IPS DF 6.9 (cell line): ENCODE data around the gene SLC16A5.

Experiments
- DNase-seq: peaks from one replicate; pipeline ENCODE4 v3.0.0-alpha.2; 2013; ENCODE audit warnings: low read depth, low spot score
- H3K27ac ChIP-seq: one replicate; pipeline ENCODE4 v1.5.1; 2013; ENCODE audit warnings: low read length, control low read depth
- H3K27me3 ChIP-seq: 2 replicates; pipeline ENCODE4 v1.6.1; 2013; ENCODE audit warnings: mild to moderate bottlenecking, low read length; ENCODE audit not compliant: control insufficient read depth, insufficient read depth
- H3K36me3 ChIP-seq: 2 replicates; pipeline ENCODE4 v1.6.1; 2013; ENCODE audit warnings: low read length; ENCODE audit not compliant: control insufficient read depth, insufficient read depth
- H3K4me1 ChIP-seq: 2 replicates; pipeline ENCODE4 v1.6.1; 2013; ENCODE audit warnings: low read length; ENCODE audit not compliant: control insufficient read depth, insufficient read depth
- H3K4me3 ChIP-seq: 2 replicates; pipeline ENCODE4 v1.5.1; 2013; ENCODE audit warnings: mild to moderate bottlenecking, low read length
- H3K9me3 ChIP-seq: 2 replicates; pipeline ENCODE4 v1.6.1; 2013; ENCODE audit warnings: low read length, inconsistent platforms; ENCODE audit not compliant: control insufficient read depth, insufficient read depth
- WGBS: extraction: QIAGEN DNeasy Blood & Tissue Kit; methylation state at CpG from one replicate; pipeline ENCODE4 v1.1.7; 2013; ENCODE audit warnings: mixed read lengths, missing lambda C conversion rate; ENCODE audit not compliant: insufficient read length, insufficient coverage; 5-methylcytosine and 5-hydroxymethylcytosine counted together

Gene SLC16A5

GRCh38 chr17:75074532-75074931, 13.2 kb upstream of the SLC16A5 start:
- WGBS = no CpG with 5 or more reads among the region's 14 CpGs
- no peaks in the 10 kb centered on the region for H3K36me3 ChIP-seq
- DNase-seq = no peak

GRCh38 chr17:75075597-75076336, 12.0 kb upstream of the SLC16A5 start:
- H3K27ac ChIP-seq = no peak overlapping the region
- no peaks in the 10 kb centered on the region for H3K9me3 ChIP-seq
- no CpG with 5 or more reads among the region's 4 CpGs for whole genome bisulfite sequencing
- H3K4me3 ChIP-seq = no peak overlapping the region
- peaks cover 3% of the 10 kb centered on the region; the same call in 1 of the 2 replicates for H3K4me1 ChIP-seq
- H3K27me3 ChIP-seq = no peaks in the 10 kb centered on the region
- DNase-seq = no peak
- H3K36me3 ChIP-seq = no peaks in the 10 kb centered on the region

More at GRCh38 chr17:75074532-75074931, 13.2 kb upstream of the SLC16A5 start:
- H3K27ac ChIP-seq = no peak overlapping the region
- peaks cover 3% of the 10 kb centered on the region; the same call in 1 of the 2 replicates for H3K4me1 ChIP-seq
- H3K27me3 ChIP-seq = no peaks in the 10 kb centered on the region
- no peak overlapping the region for H3K4me3 ChIP-seq
- H3K9me3 ChIP-seq = no peaks in the 10 kb centered on the region

- H3K27me3 ChIP-seq = no peaks in the 10 kb centered on the region
- no peaks in the 10 kb centered on the region for H3K36me3 ChIP-seq
- no peak for DNase-seq
- H3K9me3 ChIP-seq = no peaks in the 10 kb centered on the region
- H3K27ac ChIP-seq = no peak overlapping the region
- no CpG with 5 or more reads among the region's 30 CpGs for WGBS
- no peak overlapping the region for H3K4me3 ChIP-seq
- H3K4me1 ChIP-seq = peaks cover 3% of the 10 kb centered on the region; the same call in 1 of the 2 replicates
These were observed 10.7 kb upstream of the SLC16A5 start for GRCh38 chr17:75077072-75077495.

- WGBS = no CpG with 5 or more reads among the region's 53 CpGs
- no peaks in the 10 kb centered on the region for H3K27me3 ChIP-seq
- no peak overlapping the region for H3K27ac ChIP-seq
- no peaks in the 10 kb centered on the region for H3K36me3 ChIP-seq
- no peaks in the 10 kb centered on the region for H3K9me3 ChIP-seq
- no peak for DNase-seq
- peaks cover 6% of the 10 kb centered on the region; the same call in 1 of the 2 replicates for H3K4me1 ChIP-seq
- no peak overlapping the region for H3K4me3 ChIP-seq
These were observed 10.1 kb upstream of the SLC16A5 start for GRCh38 chr17:75077496-75078283.

DNA sequence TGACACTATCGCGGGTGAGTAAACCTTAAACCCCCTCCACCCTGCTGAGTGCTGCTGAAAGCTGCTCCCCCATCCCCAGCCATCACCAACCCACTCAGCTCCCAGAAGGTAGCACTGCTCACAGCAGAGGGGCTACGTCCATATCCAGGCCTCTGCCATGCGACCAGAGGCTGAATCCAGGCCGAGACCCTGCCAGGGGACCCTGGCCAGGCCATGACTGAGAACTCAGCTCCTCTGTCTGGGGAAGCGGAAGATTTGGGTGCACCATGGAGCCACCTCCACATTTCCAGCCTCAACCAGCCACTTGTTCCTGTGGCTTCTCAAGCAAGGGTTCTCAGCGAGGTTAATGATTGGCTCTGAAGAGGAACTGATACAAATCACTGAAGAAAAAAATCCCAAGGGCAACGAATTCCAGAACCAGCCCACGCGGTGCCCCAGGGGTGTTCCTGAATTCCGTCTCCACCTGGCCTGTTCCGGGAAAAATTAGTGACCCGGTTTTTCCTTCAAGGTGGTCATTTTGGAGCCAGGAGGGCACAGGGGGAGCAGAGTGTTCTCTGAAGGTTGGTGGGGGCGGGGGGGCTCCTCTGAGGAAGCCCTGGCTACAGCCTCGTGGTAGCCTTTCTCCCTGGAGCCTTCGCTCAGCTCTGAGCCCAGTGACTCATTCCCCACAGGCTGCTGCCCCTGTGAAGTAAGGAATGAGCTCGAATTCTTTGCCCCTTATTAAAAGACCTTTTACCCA, 9.3 kb upstream of the SLC16A5 start:
- H3K27me3 ChIP-seq = no peaks in the 10 kb centered on the region
- H3K36me3 ChIP-seq = no peaks in the 10 kb centered on the region
- H3K4me3 ChIP-seq = no peak overlapping the region
- no peak overlapping the region for H3K27ac ChIP-seq
- no peak for DNase-seq
- peaks cover 6% of the 10 kb centered on the region; the same call in 1 of the 2 replicates for H3K4me1 ChIP-seq
- no peaks in the 10 kb centered on the region for H3K9me3 ChIP-seq
- no CpG with 5 or more reads among the region's 17 CpGs for WGBS

GRCh38 chr17:75079023-75079373, 8.8 kb upstream of the SLC16A5 start:
- peaks cover 7% of the 10 kb centered on the region; the same call in 1 of the 2 replicates for H3K4me1 ChIP-seq
- H3K27me3 ChIP-seq = no peaks in the 10 kb centered on the region
- no peak overlapping the region for H3K27ac ChIP-seq
- H3K4me3 ChIP-seq = no peak overlapping the region
- H3K9me3 ChIP-seq = no peaks in the 10 kb centered on the region
- no CpG with 5 or more reads among the region's 8 CpGs for WGBS
- no peaks in the 10 kb centered on the region for H3K36me3 ChIP-seq
- no peak for DNase-seq

- no CpG with 5 or more reads among the region's 13 CpGs for WGBS
- no peak overlapping the region for H3K4me3 ChIP-seq
- DNase-seq = no peak
- peaks cover 7% of the 10 kb centered on the region; the same call in 1 of the 2 replicates for H3K4me1 ChIP-seq
- no peaks in the 10 kb centered on the region for H3K27me3 ChIP-seq
- no peak overlapping the region for H3K27ac ChIP-seq
- no peaks in the 10 kb centered on the region for H3K36me3 ChIP-seq
- no peaks in the 10 kb centered on the region for H3K9me3 ChIP-seq
These were observed 5.9 kb upstream of the SLC16A5 start for GRCh38 chr17:75081611-75082540.

GRCh38 chr17:75082683-75083082, 5.1 kb upstream of the SLC16A5 start:
- peaks cover 5% of the 10 kb centered on the region; the same call in 1 of the 2 replicates for H3K4me1 ChIP-seq
- no peaks in the 10 kb centered on the region for H3K36me3 ChIP-seq
- DNase-seq = no peak
- H3K9me3 ChIP-seq = no peaks in the 10 kb centered on the region
- WGBS = no CpG with 5 or more reads among the region's 6 CpGs
- H3K27me3 ChIP-seq = no peaks in the 10 kb centered on the region
- no peak overlapping the region for H3K4me3 ChIP-seq
- H3K27ac ChIP-seq = no peak overlapping the region

DNA sequence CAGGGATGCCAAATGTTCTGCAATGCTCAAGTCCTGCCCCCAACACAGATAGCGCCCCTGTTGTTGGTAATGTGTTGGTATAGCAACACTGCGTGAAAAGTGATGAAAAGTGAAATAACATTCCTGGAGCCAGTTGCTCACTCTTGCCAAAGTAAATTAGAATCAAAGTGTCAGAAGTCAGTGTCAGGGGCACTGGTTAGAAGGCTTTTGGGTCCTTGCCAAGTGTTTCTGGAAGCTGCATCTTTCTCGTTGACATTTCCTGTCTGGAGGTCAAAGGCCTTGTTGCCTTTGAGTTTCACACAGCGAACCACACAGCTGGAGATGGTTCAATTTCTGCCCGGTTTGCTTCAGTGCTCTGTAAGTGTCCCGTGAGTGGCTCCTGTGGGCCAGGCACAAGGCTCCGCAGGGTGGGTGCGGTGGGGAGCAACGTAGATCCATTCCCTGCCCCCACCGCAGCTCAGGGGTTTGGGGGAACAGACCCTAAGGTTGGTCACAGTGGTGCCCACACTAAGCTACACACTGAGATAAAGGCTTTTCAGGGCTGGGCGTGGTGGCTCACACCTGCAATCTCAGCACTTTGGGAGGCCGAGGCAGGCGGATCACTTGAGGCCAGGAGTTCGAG, 3.6 kb upstream of the SLC16A5 start:
- WGBS = no CpG with 5 or more reads among the region's 14 CpGs
- Histone ChIP-seq H3K36me3 (no peaks in the 10 kb centered on the region), H3K4me3 (no peak overlapping the region), H3K27me3 (no peaks in the 10 kb centered on the region), H3K4me1 (peaks cover 6% of the 10 kb centered on the region), H3K27ac (no peak overlapping the region), H3K9me3 (no peaks in the 10 kb centered on the region)
- no peak for DNase-seq
